K562 (cell line): ENCODE data around the gene SH3BP2. TPM values are rescaled to one million over a fixed set of nuclear protein-coding genes. Genes with fewer than 3 reads are reported as not detected.
A peak's percentile ranks its signal among the peaks of the same experiment; 100 is the strongest.

Experiments used
- ATAC-seq: fragments of 200-7000 bp; cut with Tn5 transposase; 3 replicates; pipeline ENCODE4 v1.9.1; 2020; ENCODE audit warnings: moderate library complexity
- BruUV-seq: library from RNA; stranded (reverse); fragments of 400-500 nt; replicated peaks from 2 replicates; lab custom pipeline; 2021; lab: Mats Ljungman, UMichigan
- CTCF ChIA-PET: fragments of 300-600 bp; formaldehyde crosslinking; extraction: SDS; loops from one replicate; lab custom pipeline; 2021; ENCODE audit warnings: low intra/inter-chr PET ratio; lab: Yijun Ruan, JAX
- POLR2A ChIA-PET: fragments of 300-600, 350-650 bp; sonication (Branson Sonifier 250); formaldehyde crosslinking; extraction: SDS; loops from one replicate; lab custom pipeline; 2021; ENCODE audit warnings: antibody characterized with exemption, inconsistent platforms; lab: Yijun Ruan, JAX
- DNase-seq, 4 experiments: peaks; one replicate each; pipeline versions ENCODE4 v3.0.0 to v3.0.0-alpha.2; 2011 to 2018; ENCODE audit warnings: low spot score in 3 of 4, mixed read lengths in 3 of 4; ENCODE audit errors: extremely low read depth in 1 of 4
- FAIRE-seq: peaks from 2 replicates; lab custom pipeline; 2011; peaks lifted over from hg19 to GRCh38; lab: Jason Lieb, UNC
- H2AFZ ChIP-seq: 2 replicates; pipeline ENCODE4 v1.6.0; 2011; ENCODE audit warnings: low read depth, low read length, control low read depth, inconsistent platforms
- H3K27ac ChIP-seq: fragments of 200-600 bp; 3 replicates; pipeline ENCODE4 v1.8.0; 2011; ENCODE audit warnings: low read depth, mild to moderate bottlenecking, control low read depth, inconsistent platforms, low read length, moderate library complexity, mixed read lengths; ENCODE audit errors: extremely low read depth
- H3K27me3 ChIP-seq, 2 experiments: fragments of 300-600 bp in 1 of 2; 2 replicates in 1 of 2; 3 replicates in 1 of 2; pipeline versions ENCODE4 v1.6.0 to v1.8.0; 2011; ENCODE audit warnings: inconsistent platforms in 2 of 2, low read length in 2 of 2, mild to moderate bottlenecking in 1 of 2, mixed read lengths in 1 of 2, moderate library complexity in 1 of 2; ENCODE audit not compliant: control insufficient read depth in 2 of 2, insufficient read depth in 2 of 2
- H3K36me3 ChIP-seq: fragments of 300-600 bp; 3 replicates; pipeline ENCODE4 v1.8.0; 2011; ENCODE audit warnings: mild to moderate bottlenecking, low read length, inconsistent platforms; ENCODE audit not compliant: control insufficient read depth, insufficient read depth
- H3K4me1 ChIP-seq, 2 experiments: fragments of 200-600 bp in 1 of 2; replicated peaks in 1 of 2; 2 replicates in 1 of 2; 3 replicates in 1 of 2; pipeline versions ENCODE4 v1.5.1 to v1.8.0; 2011; ENCODE audit warnings: inconsistent platforms in 2 of 2, low read length in 2 of 2, mild to moderate bottlenecking in 1 of 2, mixed read lengths in 1 of 2, moderate library complexity in 1 of 2; ENCODE audit not compliant: control insufficient read depth in 2 of 2, insufficient read depth in 2 of 2
- H3K4me2 ChIP-seq: 2 replicates; pipeline ENCODE4 v1.6.1; 2011; ENCODE audit warnings: low read length, control low read depth, inconsistent platforms, mixed read lengths; ENCODE audit not compliant: insufficient read depth
- H3K4me3 ChIP-seq: fragments of 200-600 bp; sonication (generic), shearing (Covaris generic); 2 replicates; pipeline ENCODE4 v1.5.1; 2016; ENCODE audit warnings: control low read depth, inconsistent platforms
- H3K79me2 ChIP-seq: fragments of 200-600 bp; 3 replicates; pipeline ENCODE4 v1.8.0; 2011; ENCODE audit warnings: low read length, inconsistent platforms; ENCODE audit not compliant: control insufficient read depth, insufficient read depth
- H3K9ac ChIP-seq, 2 experiments: 2 replicates each; pipeline versions ENCODE4 v1.6.0 to v1.6.1; 2011; ENCODE audit warnings: low read depth in 2 of 2, low read length in 2 of 2, control low read depth in 1 of 2, inconsistent platforms in 1 of 2, mild to moderate bottlenecking in 1 of 2, mixed read lengths in 1 of 2; ENCODE audit not compliant: insufficient read depth in 1 of 2
- H3K9me1 ChIP-seq: one replicate; pipeline ENCODE4 v1.6.0; 2011; ENCODE audit warnings: inconsistent platforms, mild to moderate bottlenecking, low read length, moderate library complexity; ENCODE audit not compliant: control insufficient read depth, insufficient read depth
- H3K9me3 ChIP-seq: replicated peaks from 2 replicates; pipeline ENCODE4 v1.5.1; 2011; ENCODE audit warnings: low read depth, low read length, inconsistent platforms; ENCODE audit not compliant: control insufficient read depth, insufficient read depth
- H4K20me1 ChIP-seq: replicated peaks from 2 replicates; pipeline ENCODE4 v1.6.1; 2011; ENCODE audit warnings: low read length, inconsistent platforms, mixed read lengths; ENCODE audit not compliant: control insufficient read depth, insufficient read depth
- CREBBP ChIP-seq: IDR thresholded peaks from one replicate; pipeline ENCODE4 v1.6.1; 2012; ENCODE audit warnings: low read depth, mild to moderate bottlenecking, control low read depth, inconsistent platforms, low read length
- CSDE1 ChIP-seq, 2 experiments: fragments of 450-650 bp; IDR thresholded peaks; 2 replicates each; pipeline ENCODE4 v1.6.1; 2016; ENCODE audit warnings: mild to moderate bottlenecking in 1 of 2
- CTBP1 ChIP-seq: fragments of 450-650 bp; IDR thresholded peaks from 2 replicates; pipeline ENCODE4 v1.6.1; 2016; ENCODE audit warnings: borderline replicate concordance
- DPF2 ChIP-seq: fragments of 450-650 bp; IDR thresholded peaks from 2 replicates; pipeline ENCODE4 v1.6.1; 2016
- EHMT2 ChIP-seq: fragments of 450-650 bp; IDR thresholded peaks from 2 replicates; pipeline ENCODE4 v1.6.1; 2018; ENCODE audit warnings: antibody characterized with exemption
- NEUROD1 ChIP-seq: fragments of 150-350 bp; IDR thresholded peaks from 2 replicates; pipeline ENCODE4 v1.6.1; 2014; ENCODE audit warnings: borderline replicate concordance, low read length, low read depth; ENCODE audit not compliant: partially characterized antibody
- NFIC ChIP-seq: fragments of 450-650 bp; IDR thresholded peaks from 2 replicates; pipeline ENCODE4 v1.6.1; 2017; ENCODE audit warnings: mild to moderate bottlenecking, inconsistent platforms
- NFYB ChIP-seq: IDR thresholded peaks from 2 replicates; pipeline ENCODE4 v1.6.1; 2011; ENCODE audit warnings: mild to moderate bottlenecking, moderate library complexity; ENCODE audit not compliant: insufficient read length; ENCODE audit errors: extremely low read depth
- PTBP1 ChIP-seq: fragments of 200-400 bp; formaldehyde crosslinking; IDR thresholded peaks from 2 replicates; pipeline ENCODE4 v1.6.1; 2017; ENCODE audit warnings: low read depth, low read length
- TAL1 ChIP-seq: fragments of 450-650 bp; IDR thresholded peaks from 2 replicates; pipeline ENCODE4 v1.6.1; 2016; ENCODE audit warnings: mild to moderate bottlenecking
- TCF3 ChIP-seq: sonication (generic); formaldehyde crosslinking; IDR thresholded peaks from 2 replicates; pipeline ENCODE4 v1.4.0; 2020; ENCODE audit warnings: mild to moderate bottlenecking, missing genetic modification reagents
- ZNF507 ChIP-seq: conservative IDR thresholded peaks from 2 replicates; pipeline ENCODE4 v1.6.1; 2017; ENCODE audit warnings: missing genetic modification characterization, missing compliant biosample characterization
- WGBS: fragments of 100-300 bp; shearing (Covaris generic); methylation state at CpG from one replicate; pipeline ENCODE4 v1.1.6; 2016; ENCODE audit warnings: low coverage, mixed read lengths; ENCODE audit not compliant: insufficient coverage; ENCODE audit errors: missing lambda C conversion rate; 5-methylcytosine and 5-hydroxymethylcytosine counted together
- in situ Hi-C: fragments of 300-500 bp; cut with MboI; formaldehyde crosslinking; loops from 4 replicates; pipeline ENCODE4 v1.15.0; 2018; ENCODE audit warnings: inconsistent platforms, mixed read lengths
- intact Hi-C: fragments of 100-400 bp; cut with micrococcal nuclease; formaldehyde crosslinking; loops from 2 replicates; pipeline ENCODE4 v1.14.2; 2022
- polyA plus RNA-seq, 8 experiments: library from polyadenylated mRNA; depleted of rRNA in 4 of 8; stranded (reverse) in 5 of 8; unstranded in 3 of 8; fragments of >200 nt; fragmentation: Nextera tagmentation in 2 of 8; fragmentation: Illumina TruSeq in 1 of 8; extraction: Ambion mirVana in 2 of 8; extraction: Trizol in 1 of 8; gene quantifications; 2 replicates each; pipeline versions ENCODE4 v1.2.1 to v1.2.3, GENCODE V29; 2011 to 2014; ENCODE audit warnings: inconsistent platforms in 1 of 8, missing spikeins in 1 of 8
- total RNA-seq, 7 experiments: library from RNA; depleted of rRNA in 6 of 7; stranded (reverse); fragments of >200 nt in 6 of 7; fragmentation: Illumina TruSeq in 2 of 7; extraction: Trizol in 2 of 7; gene quantifications; 2 replicates each; pipeline versions ENCODE4 v1.2.1 to v1.2.3, GENCODE V29; 2011 to 2021; ENCODE audit warnings: low replicate concordance in 1 of 7
- TF ChIP-seq, protein P1 (sequence below), 2 experiments: fragments of 150-350 bp in 1 of 2; IDR thresholded peaks; 2 replicates each; pipeline ENCODE4 v1.6.1; 2012 to 2016; ENCODE audit warnings: low read depth in 2 of 2, low read length in 2 of 2, mild to moderate bottlenecking in 1 of 2, moderate library complexity in 1 of 2
- TF ChIP-seq, protein P2 (sequence below): sonication (generic); formaldehyde crosslinking; IDR thresholded peaks from 2 replicates; pipeline ENCODE4 v1.8.1; 2023; ENCODE audit warnings: mild to moderate bottlenecking, missing genetic modification reagents
- TF ChIP-seq, protein P3 (sequence below): fragments of 450-650 bp; IDR thresholded peaks from 2 replicates; pipeline ENCODE4 v1.6.1; 2016; ENCODE audit warnings: low read depth, mild to moderate bottlenecking, moderate library complexity

Gene SH3BP2
- total and polyA plus RNA-seq, 9 of the 15 experiments (the other 6 are each of a cell fraction or from before 2014, with no cell fraction given): 0.34 to 16.0 (median 5.1) TPM

GRCh38 chr4:2858451-2859217, 65.7 kb downstream of the SH3BP2 start:
- H3K27me3 ChIP-seq: no peaks in the 10 kb centered on the region
- H2AFZ ChIP-seq: no peak overlapping the region
- no peak overlapping the region; the same call in 1 of the 2 replicates for H3K4me3 ChIP-seq
- H3K36me3 ChIP-seq: peaks cover 20% of the 10 kb centered on the region
- WGBS: 31% methylated on average over 7 of the region's 7 CpGs
- H4K20me1 ChIP-seq: peaks cover 37% of the 10 kb centered on the region
- H3K9ac ChIP-seq: peak overlapping the region in 1 of 2 experiments; percentile 9; a peak in 1 of 4 replicates
- intact Hi-C loops (no loop called here), in situ Hi-C loops (no loop called here)
- POLR2A ChIA-PET: interaction anchor here (2.0 kb wide), 1 partner anchor 9 kb away, joined by 6 read pairs; no protein-coding TSS in a partner anchor
- peak; percentile 86 for FAIRE-seq
- no peaks in the 10 kb centered on the region for H3K9me3 ChIP-seq
- BruUV-seq: no TSS peak
- peak; percentile 80 for ATAC-seq
- peaks cover 11 to 34% of the 10 kb centered on the region in 2 experiments for H3K4me1 ChIP-seq
- peak overlapping the region; percentile 65; the same call in 1 of the 3 replicates for H3K27ac ChIP-seq
- CTCF ChIA-PET: no interaction called here
- DNase-seq: peak; percentile 43 to 80 (median 53)
- H3K9me1 ChIP-seq: no peaks in the 10 kb centered on the region
- H3K79me2 ChIP-seq: peaks cover 95% of the 10 kb centered on the region
- H3K4me2 ChIP-seq: peak overlapping the region; percentile 45
- TF ChIP-seq EHMT2 (peak; percentile 61; the same call in 1 of the 2 replicates), DPF2 (peak; percentile 79), ZNF507 (tag) (no peak), NEUROD1 (no peak), CTBP1 (peak; percentile 60; the same call in 1 of the 2 replicates), TCF3 (CRISPR knock-in tag) (peak; percentile 79), PTBP1 (no peak), TAL1 (peak; percentile 75), NFIC (peak; percentile 23; the same call in 1 of the 2 replicates), CREBBP (no peak), CSDE1 (IDR thresholded peaks at IDR 0.05) (no peak), NFYB (no peak)
- TF ChIP-seq, protein P1, sequence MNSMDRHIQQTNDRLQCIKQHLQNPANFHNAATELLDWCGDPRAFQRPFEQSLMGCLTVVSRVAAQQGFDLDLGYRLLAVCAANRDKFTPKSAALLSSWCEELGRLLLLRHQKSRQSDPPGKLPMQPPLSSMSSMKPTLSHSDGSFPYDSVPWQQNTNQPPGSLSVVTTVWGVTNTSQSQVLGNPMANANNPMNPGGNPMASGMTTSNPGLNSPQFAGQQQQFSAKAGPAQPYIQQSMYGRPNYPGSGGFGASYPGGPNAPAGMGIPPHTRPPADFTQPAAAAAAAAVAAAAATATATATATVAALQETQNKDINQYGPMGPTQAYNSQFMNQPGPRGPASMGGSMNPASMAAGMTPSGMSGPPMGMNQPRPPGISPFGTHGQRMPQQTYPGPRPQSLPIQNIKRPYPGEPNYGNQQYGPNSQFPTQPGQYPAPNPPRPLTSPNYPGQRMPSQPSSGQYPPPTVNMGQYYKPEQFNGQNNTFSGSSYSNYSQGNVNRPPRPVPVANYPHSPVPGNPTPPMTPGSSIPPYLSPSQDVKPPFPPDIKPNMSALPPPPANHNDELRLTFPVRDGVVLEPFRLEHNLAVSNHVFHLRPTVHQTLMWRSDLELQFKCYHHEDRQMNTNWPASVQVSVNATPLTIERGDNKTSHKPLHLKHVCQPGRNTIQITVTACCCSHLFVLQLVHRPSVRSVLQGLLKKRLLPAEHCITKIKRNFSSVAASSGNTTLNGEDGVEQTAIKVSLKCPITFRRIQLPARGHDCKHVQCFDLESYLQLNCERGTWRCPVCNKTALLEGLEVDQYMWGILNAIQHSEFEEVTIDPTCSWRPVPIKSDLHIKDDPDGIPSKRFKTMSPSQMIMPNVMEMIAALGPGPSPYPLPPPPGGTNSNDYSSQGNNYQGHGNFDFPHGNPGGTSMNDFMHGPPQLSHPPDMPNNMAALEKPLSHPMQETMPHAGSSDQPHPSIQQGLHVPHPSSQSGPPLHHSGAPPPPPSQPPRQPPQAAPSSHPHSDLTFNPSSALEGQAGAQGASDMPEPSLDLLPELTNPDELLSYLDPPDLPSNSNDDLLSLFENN (IDR thresholded peaks at IDR 0.05; ENCODE audit: low read depth in 2 of 2, low read length in 2 of 2): no peak
- TF ChIP-seq, protein P2, sequence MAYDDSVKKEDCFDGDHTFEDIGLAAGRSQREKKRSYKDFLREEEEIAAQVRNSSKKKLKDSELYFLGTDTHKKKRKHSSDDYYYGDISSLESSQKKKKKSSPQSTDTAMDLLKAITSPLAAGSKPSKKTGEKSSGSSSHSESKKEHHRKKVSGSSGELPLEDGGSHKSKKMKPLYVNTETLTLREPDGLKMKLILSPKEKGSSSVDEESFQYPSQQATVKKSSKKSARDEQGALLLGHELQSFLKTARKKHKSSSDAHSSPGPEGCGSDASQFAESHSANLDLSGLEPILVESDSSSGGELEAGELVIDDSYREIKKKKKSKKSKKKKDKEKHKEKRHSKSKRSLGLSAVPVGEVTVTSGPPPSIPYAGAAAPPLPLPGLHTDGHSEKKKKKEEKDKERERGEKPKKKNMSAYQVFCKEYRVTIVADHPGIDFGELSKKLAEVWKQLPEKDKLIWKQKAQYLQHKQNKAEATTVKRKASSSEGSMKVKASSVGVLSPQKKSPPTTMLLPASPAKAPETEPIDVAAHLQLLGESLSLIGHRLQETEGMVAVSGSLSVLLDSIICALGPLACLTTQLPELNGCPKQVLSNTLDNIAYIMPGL (CRISPR knock-in tag): no peak
- TF ChIP-seq, protein P3, sequence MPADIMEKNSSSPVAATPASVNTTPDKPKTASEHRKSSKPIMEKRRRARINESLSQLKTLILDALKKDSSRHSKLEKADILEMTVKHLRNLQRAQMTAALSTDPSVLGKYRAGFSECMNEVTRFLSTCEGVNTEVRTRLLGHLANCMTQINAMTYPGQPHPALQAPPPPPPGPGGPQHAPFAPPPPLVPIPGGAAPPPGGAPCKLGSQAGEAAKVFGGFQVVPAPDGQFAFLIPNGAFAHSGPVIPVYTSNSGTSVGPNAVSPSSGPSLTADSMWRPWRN: no peak
